Endodermal cell (in vitro differentiated cells): ENCODE results near the gene SHISA4. TPM values are rescaled to one million over a fixed set of nuclear protein-coding genes. Genes with fewer than 3 reads are reported as not detected.

Experiments used
- DNase-seq: peaks from one replicate; pipeline ENCODE4 v3.0.0-alpha.2; 2017
- H3K27ac ChIP-seq: 2 replicates; pipeline ENCODE4 v1.5.1; 2013; ENCODE audit warnings: mild to moderate bottlenecking, low read depth, low read length, moderate library complexity
- H3K27me3 ChIP-seq: 2 replicates; pipeline ENCODE4 v1.6.1; 2013; ENCODE audit warnings: mild to moderate bottlenecking, low read length, moderate library complexity; ENCODE audit not compliant: insufficient read depth, control insufficient read depth, poor library complexity, severe bottlenecking
- H3K36me3 ChIP-seq: 2 replicates; pipeline ENCODE4 v1.7.0; 2013; ENCODE audit warnings: mild to moderate bottlenecking, low read length, moderate library complexity; ENCODE audit not compliant: control insufficient read depth, insufficient read depth
- H3K4me1 ChIP-seq: one replicate; pipeline ENCODE4 v1.7.0; 2013; ENCODE audit warnings: low read length; ENCODE audit not compliant: control insufficient read depth, insufficient read depth
- H3K4me3 ChIP-seq: 2 replicates; pipeline ENCODE4 v1.5.1; 2013; ENCODE audit warnings: mild to moderate bottlenecking, low read length, moderate library complexity
- H3K9ac ChIP-seq: 2 replicates; pipeline ENCODE4 v1.6.1; 2013; ENCODE audit warnings: mild to moderate bottlenecking, low read length, moderate library complexity; ENCODE audit not compliant: poor library complexity, severe bottlenecking; ENCODE audit errors: extremely low read depth
- H3K9me3 ChIP-seq: 2 replicates; pipeline ENCODE4 v1.6.1; 2013; ENCODE audit warnings: mild to moderate bottlenecking, low read length, moderate library complexity; ENCODE audit not compliant: control insufficient read depth
- H3K27ac Mint-ChIP-seq: 2 replicates; pipeline ENCODE4 v1.8.0; 2020; ENCODE audit warnings: mixed read lengths
- H3K27me3 Mint-ChIP-seq: 2 replicates; pipeline ENCODE4 v1.8.0; 2021; ENCODE audit warnings: mild to moderate bottlenecking, mixed read lengths; ENCODE audit not compliant: insufficient read depth
- H3K36me3 Mint-ChIP-seq: 2 replicates; pipeline ENCODE4 v1.8.0; 2020; ENCODE audit warnings: low read depth, mixed read lengths
- H3K4me1 Mint-ChIP-seq: 2 replicates; pipeline ENCODE4 v1.8.0; 2020; ENCODE audit warnings: mixed read lengths
- H3K4me3 Mint-ChIP-seq: 2 replicates; pipeline ENCODE4 v1.8.0; 2020; ENCODE audit warnings: mild to moderate bottlenecking, moderate library complexity, mixed read lengths
- H3K9me3 Mint-ChIP-seq: 2 replicates; pipeline ENCODE4 v1.8.0; 2020; ENCODE audit warnings: mild to moderate bottlenecking, mixed read lengths
- WGBS, 2 experiments: methylation state at CpG; one replicate each; pipeline versions ENCODE4 v1.1.5 to v1.1.7; 2013; ENCODE audit warnings: missing lambda C conversion rate in 2 of 2, mixed read lengths in 1 of 2; ENCODE audit not compliant: insufficient coverage in 1 of 2, insufficient read length in 1 of 2; 5-methylcytosine and 5-hydroxymethylcytosine counted together
- total RNA-seq, 2 donors: library from RNA; stranded (reverse); fragmentation: NEBNext Ultra II Directional in 1 of 2; extraction: Animal tissue kit (Norgen Biotek cat#: 25700) in 1 of 2; gene quantifications; 2 replicates in 1 of 2; 3 replicates in 1 of 2; pipeline ENCODE4 v1.2.1, GENCODE V29; 2021
- TF ChIP-seq, protein P1 (sequence below): fragments of 200-600 bp; sonication (generic); conservative IDR thresholded peaks from 2 replicates; pipeline ENCODE4 v1.5.0; 2021; ENCODE audit warnings: antibody characterized with exemption, mild to moderate bottlenecking

SHISA4 gene
- total RNA-seq, 2 donors from 2014 or later = 5.8 to 7.3 TPM

- TF ChIP-seq, protein P1, sequence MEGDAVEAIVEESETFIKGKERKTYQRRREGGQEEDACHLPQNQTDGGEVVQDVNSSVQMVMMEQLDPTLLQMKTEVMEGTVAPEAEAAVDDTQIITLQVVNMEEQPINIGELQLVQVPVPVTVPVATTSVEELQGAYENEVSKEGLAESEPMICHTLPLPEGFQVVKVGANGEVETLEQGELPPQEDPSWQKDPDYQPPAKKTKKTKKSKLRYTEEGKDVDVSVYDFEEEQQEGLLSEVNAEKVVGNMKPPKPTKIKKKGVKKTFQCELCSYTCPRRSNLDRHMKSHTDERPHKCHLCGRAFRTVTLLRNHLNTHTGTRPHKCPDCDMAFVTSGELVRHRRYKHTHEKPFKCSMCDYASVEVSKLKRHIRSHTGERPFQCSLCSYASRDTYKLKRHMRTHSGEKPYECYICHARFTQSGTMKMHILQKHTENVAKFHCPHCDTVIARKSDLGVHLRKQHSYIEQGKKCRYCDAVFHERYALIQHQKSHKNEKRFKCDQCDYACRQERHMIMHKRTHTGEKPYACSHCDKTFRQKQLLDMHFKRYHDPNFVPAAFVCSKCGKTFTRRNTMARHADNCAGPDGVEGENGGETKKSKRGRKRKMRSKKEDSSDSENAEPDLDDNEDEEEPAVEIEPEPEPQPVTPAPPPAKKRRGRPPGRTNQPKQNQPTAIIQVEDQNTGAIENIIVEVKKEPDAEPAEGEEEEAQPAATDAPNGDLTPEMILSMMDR = no peak
- Mint-ChIP-seq H3K4me1 (peaks cover 26% of the 10 kb centered on the region), H3K9me3 (no peaks in the 10 kb centered on the region), H3K4me3 (no peak overlapping the region), H3K27me3 (no peaks in the 10 kb centered on the region), H3K27ac (no peak overlapping the region), H3K36me3 (peaks cover 30% of the 10 kb centered on the region)
- H3K9me3 ChIP-seq = no peaks in the 10 kb centered on the region
- H3K27me3 ChIP-seq = no peaks in the 10 kb centered on the region
- H3K4me3 ChIP-seq = no peak overlapping the region
- no peak for DNase-seq
- 100% methylated on average over 1 of the region's 1 CpG; no CpG with 5 or more reads in 1 of the 2 experiments for WGBS, 2 experiments
- H3K27ac ChIP-seq = no peak overlapping the region
- H3K36me3 ChIP-seq = peaks cover 8% of the 10 kb centered on the region
- no peak overlapping the region for H3K9ac ChIP-seq
- H3K4me1 ChIP-seq = peaks cover 12% of the 10 kb centered on the region
These were observed 48.2 kb upstream of the SHISA4 start for GRCh38 chr1:201840490-201840889.

- no peaks in the 10 kb centered on the region for H3K9me3 Mint-ChIP-seq
- no peak overlapping the region for H3K4me3 Mint-ChIP-seq
- H3K4me1 Mint-ChIP-seq = peaks cover 26% of the 10 kb centered on the region
- Histone ChIP-seq H3K27ac (no peak overlapping the region), H3K36me3 (peaks cover 6% of the 10 kb centered on the region), H3K27me3 (no peaks in the 10 kb centered on the region), H3K9ac (no peak overlapping the region), H3K9me3 (no peaks in the 10 kb centered on the region), H3K4me1 (peaks cover 12% of the 10 kb centered on the region), H3K4me3 (no peak overlapping the region)
- DNase-seq = no peak
- H3K36me3 Mint-ChIP-seq = peaks cover 24% of the 10 kb centered on the region
- no peak overlapping the region for H3K27ac Mint-ChIP-seq
- no peaks in the 10 kb centered on the region for H3K27me3 Mint-ChIP-seq
- 90 to 100% methylated on average over 1 to 2 of the region's 2 CpGs for WGBS, 2 experiments
- TF ChIP-seq, protein P1 = no peak
These were observed 47.3 kb upstream of the SHISA4 start for GRCh38 chr1:201841265-201841912.

DNA sequence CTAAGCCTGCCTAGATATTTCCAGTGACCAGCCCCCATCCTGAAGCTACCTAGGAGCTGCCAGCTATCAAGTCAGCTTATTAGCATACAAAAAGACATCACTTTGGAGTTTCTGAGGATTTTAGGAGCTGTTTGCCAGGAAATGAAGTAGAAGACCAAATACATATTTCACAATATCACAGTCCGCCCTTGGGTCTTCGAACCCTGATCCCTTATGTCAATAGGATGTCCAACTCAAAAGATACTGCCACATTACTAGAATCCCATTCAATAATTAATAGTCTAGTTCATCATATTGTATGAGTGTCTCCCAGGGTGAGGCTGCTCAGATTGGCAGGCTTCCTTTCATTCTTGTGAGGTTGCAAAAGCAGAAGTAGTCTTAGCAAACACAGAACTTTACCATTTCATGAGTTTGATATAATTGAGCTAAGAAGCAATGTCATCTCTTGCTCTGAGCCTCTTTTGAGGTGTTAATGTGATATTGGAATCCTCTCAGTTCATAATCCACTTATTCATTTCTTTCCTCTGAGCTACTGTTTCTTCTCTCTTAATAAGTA, 46.1 kb upstream of the SHISA4 start:
- Histone ChIP-seq H3K27ac (no peak overlapping the region), H3K36me3 (peaks cover 15% of the 10 kb centered on the region), H3K9ac (no peak overlapping the region), H3K4me3 (peak overlapping the region; percentile 47), H3K9me3 (no peaks in the 10 kb centered on the region), H3K27me3 (no peaks in the 10 kb centered on the region), H3K4me1 (peaks cover 12% of the 10 kb centered on the region)
- Mint-ChIP-seq H3K36me3 (peaks cover 19% of the 10 kb centered on the region), H3K9me3 (no peaks in the 10 kb centered on the region), H3K27ac (no peak overlapping the region), H3K4me3 (no peak overlapping the region), H3K4me1 (peaks cover 26% of the 10 kb centered on the region), H3K27me3 (no peaks in the 10 kb centered on the region)
- DNase-seq = no peak
- TF ChIP-seq, protein P1 = no peak
- WGBS, 2 experiments = 94 to 100% methylated on average over 2 of the region's 2 CpGs
